Measurements from ENCODE around the gene FAM53B. TPM values are rescaled to one million over a fixed set of nuclear protein-coding genes. Genes with fewer than 3 reads are reported as not detected.

The FAM53B gene
- total RNA-seq, 4 donors from 2014 or later, result 140 to 253 (median 192) TPM

DNA sequence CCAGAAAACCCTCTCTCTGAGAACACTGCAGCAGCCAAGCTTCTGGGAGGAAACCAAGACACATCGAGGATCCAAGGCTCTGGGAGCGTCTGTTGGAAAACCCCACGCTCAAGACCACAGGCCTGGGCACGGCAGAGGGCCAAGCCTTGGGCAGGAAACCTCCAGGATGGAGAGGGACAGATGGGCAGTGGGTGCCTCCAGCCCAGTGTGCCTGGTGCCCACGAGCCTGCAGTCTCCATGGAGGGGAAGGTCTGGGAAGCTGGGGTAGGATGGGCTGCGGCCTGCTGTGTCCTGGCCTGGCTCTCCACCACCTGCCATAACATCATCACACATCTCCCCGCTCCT is 96.1 kb downstream of the FAM53B start:
- ATAC-seq (no peak), DNase-seq (no peak)
- in situ Hi-C loops (cut with MboI; ENCODE audit: low sequenced_read_pairs in 4 of 4) (loop anchor here in 2 of 4 donors (25.0 kb wide), 1 partner anchor 89 kb away; the partner anchor contains the start of gene FAM53B (in 2 of the 2)), intact Hi-C loops (cut with DNase I; ENCODE audit: low total_unique reads) (loop anchor here (5.0 to 10.0 kb wide), 2 partner anchors 94 to 267 kb away; partner anchors contain the start of gene FAM53B)
- Histone ChIP-seq H3K27me3 (no peaks in the 10 kb centered on the region), H3K4me3 (no peak overlapping the region), H3K9me3 (no peaks in the 10 kb centered on the region), H3K4me1 (peaks cover 79 to 88% of the 10 kb centered on the region in 2 donors), H3K36me3 (no peaks in the 10 kb centered on the region), H3K27ac (peak overlapping the region; percentile 76 to 85 (median 82))
- TF ChIP-seq, protein P1, sequence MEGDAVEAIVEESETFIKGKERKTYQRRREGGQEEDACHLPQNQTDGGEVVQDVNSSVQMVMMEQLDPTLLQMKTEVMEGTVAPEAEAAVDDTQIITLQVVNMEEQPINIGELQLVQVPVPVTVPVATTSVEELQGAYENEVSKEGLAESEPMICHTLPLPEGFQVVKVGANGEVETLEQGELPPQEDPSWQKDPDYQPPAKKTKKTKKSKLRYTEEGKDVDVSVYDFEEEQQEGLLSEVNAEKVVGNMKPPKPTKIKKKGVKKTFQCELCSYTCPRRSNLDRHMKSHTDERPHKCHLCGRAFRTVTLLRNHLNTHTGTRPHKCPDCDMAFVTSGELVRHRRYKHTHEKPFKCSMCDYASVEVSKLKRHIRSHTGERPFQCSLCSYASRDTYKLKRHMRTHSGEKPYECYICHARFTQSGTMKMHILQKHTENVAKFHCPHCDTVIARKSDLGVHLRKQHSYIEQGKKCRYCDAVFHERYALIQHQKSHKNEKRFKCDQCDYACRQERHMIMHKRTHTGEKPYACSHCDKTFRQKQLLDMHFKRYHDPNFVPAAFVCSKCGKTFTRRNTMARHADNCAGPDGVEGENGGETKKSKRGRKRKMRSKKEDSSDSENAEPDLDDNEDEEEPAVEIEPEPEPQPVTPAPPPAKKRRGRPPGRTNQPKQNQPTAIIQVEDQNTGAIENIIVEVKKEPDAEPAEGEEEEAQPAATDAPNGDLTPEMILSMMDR (IDR thresholded peaks at IDR 0.05 in 4 of 5, conservative IDR thresholded peaks at IDR 0.05 in 1 of 5), result no peak
- TF ChIP-seq POLR2A (IDR thresholded peaks at IDR 0.05), result no peak

GRCh38 chr10:124647421-124648130 is 96.6 kb downstream of the FAM53B start:
- no peaks in the 10 kb centered on the region for H3K9me3 ChIP-seq
- ATAC-seq (peak in 1 of 2 donors; percentile 13), DNase-seq (peak; percentile 51 to 68)
- intact Hi-C loops (cut with DNase I; ENCODE audit: low total_unique reads) (loop anchor here (5.0 to 10.0 kb wide), 2 partner anchors 95 to 267 kb away; partner anchors contain the start of gene FAM53B), in situ Hi-C loops (cut with MboI; ENCODE audit: low sequenced_read_pairs in 4 of 4) (loop anchor here in 2 of 4 donors (25.0 kb wide), 1 partner anchor 90 kb away; the partner anchor contains the start of gene FAM53B (in 2 of the 2))
- H3K4me1 ChIP-seq, result peaks cover 76 to 85% of the 10 kb centered on the region in 2 donors
- H3K27ac ChIP-seq, result peak overlapping the region; percentile 76 to 85 (median 82)
- H3K4me3 ChIP-seq, result no peak overlapping the region
- no peaks in the 10 kb centered on the region for H3K36me3 ChIP-seq
- TF ChIP-seq POLR2A (IDR thresholded peaks at IDR 0.05), result no peak
- TF ChIP-seq, protein P1 (IDR thresholded peaks at IDR 0.05 in 4 of 5, conservative IDR thresholded peaks at IDR 0.05 in 1 of 5), result peak in 2 of 5 experiments; percentile 9
- no peaks in the 10 kb centered on the region for H3K27me3 ChIP-seq

DNA sequence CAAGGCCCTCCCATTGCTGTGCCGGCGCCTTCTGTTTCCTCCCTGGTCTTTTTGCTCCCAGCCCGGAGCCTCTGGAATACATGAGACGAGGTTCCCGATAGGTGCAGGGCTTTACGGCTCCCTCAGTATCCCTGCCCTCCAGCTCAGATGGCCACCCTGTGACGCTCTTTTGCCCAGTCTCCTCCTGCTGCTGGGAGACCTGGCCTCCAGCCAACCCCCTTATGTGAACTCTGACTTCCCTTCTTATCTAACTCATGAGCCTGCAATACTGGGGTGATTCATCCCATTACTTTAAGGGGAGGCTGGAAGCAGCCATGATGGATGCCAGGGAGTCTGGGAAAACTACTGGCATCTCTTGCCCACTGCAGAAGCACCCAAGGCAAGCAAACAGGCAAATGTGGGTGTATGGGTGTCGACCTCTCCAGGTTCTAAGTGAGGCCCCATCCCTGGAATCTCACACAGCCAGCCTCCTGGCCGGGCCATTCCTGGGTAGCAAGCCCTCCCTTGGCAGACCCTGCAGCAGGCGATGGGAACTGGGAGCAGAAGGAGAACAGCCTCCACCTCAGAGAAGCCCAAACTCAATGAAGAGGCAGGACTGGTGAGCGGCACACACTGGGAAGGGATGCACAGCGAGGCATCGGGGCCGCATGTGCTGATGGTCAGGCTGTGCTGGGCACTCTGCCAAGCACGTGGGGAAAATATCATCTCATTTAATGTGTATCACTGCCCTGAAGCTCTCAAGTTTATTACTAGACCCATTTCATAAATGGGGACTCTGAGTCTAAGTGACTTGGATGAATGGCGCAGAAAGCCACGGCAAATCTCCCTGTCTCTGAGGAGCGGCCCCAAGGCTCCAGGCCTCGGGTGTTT is 97.5 kb downstream of the FAM53B start:
- TF ChIP-seq, protein P1 (IDR thresholded peaks at IDR 0.05 in 4 of 5, conservative IDR thresholded peaks at IDR 0.05 in 1 of 5), result no peak
- in situ Hi-C loops (cut with MboI; ENCODE audit: low sequenced_read_pairs in 4 of 4), result loop anchor here in 2 of 4 donors (25.0 kb wide), 1 partner anchor 91 kb away; the partner anchor contains the start of gene FAM53B (in 2 of the 2)
- intact Hi-C loops (cut with DNase I; ENCODE audit: low total_unique reads), result loop anchor here (5.0 to 10.0 kb wide), 2 partner anchors 96 to 268 kb away; partner anchors contain the start of gene FAM53B
- DNase-seq, result peak; percentile 43 to 67
- H3K36me3 ChIP-seq, result no peaks in the 10 kb centered on the region
- ATAC-seq, result peak; percentile 7 to 10
- peak overlapping the region; percentile 76 to 85 (median 82) for H3K27ac ChIP-seq
- H3K4me3 ChIP-seq, result no peak overlapping the region
- no peaks in the 10 kb centered on the region for H3K27me3 ChIP-seq
- H3K4me1 ChIP-seq, result peaks cover 78 to 86% of the 10 kb centered on the region in 2 donors
- no peaks in the 10 kb centered on the region for H3K9me3 ChIP-seq

DNA sequence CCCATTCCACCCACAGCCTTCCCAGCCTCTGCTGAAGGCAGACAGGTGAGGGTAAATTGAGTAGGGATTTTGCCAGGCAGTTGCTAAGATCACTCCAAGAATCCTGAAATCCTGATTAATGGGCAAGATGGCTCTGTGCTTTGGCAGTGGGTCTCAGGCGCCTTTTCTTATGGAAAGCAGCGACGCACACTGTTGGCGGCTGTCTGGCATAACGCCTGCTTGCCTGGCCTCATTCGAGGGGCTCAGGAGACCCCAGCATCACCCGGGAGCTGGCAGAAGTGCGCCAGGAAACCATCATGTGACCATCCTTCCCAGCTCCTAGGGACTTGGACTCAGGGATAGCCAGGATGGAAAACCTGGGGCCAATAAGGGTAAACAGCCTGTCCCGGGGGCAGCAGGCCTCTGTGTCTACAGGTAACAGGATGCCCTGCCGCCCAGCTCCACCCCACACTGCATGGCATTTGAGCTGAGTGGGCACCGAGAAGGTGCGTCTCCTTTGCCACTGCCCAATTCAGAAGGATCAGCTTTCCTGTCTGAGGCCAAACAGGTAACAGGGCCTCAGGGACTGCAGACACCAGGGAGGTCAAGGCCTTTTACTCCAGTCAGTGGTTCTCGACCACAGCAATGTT is 98.6 kb downstream of the FAM53B start:
- TF ChIP-seq, protein P1 (IDR thresholded peaks at IDR 0.05 in 4 of 5, conservative IDR thresholded peaks at IDR 0.05 in 1 of 5), result no peak
- no peak for TF ChIP-seq POLR2A (IDR thresholded peaks at IDR 0.05)
- Histone ChIP-seq H3K27ac (peak overlapping the region; percentile 76 to 85 (median 82)), H3K9me3 (no peaks in the 10 kb centered on the region), H3K36me3 (no peaks in the 10 kb centered on the region), H3K4me3 (no peak overlapping the region), H3K4me1 (peaks cover 88 to 90% of the 10 kb centered on the region in 2 donors), H3K27me3 (no peaks in the 10 kb centered on the region)
- DNase-seq (no peak), ATAC-seq (no peak)
- intact Hi-C loops (cut with DNase I; ENCODE audit: low total_unique reads), result loop anchor here (5.0 to 10.0 kb wide), 2 partner anchors 97 to 269 kb away; partner anchors contain the start of gene FAM53B
- in situ Hi-C loops (cut with MboI; ENCODE audit: low sequenced_read_pairs in 4 of 4), result loop anchor here in 2 of 4 donors (25.0 kb wide), 1 partner anchor 92 kb away; the partner anchor contains the start of gene FAM53B (in 2 of the 2)

Measured in gastrocnemius medialis (tissue), 4 donors.